Mesenchymal stem cell (in vitro differentiated cells and primary cell): ENCODE data around the gene RAB41.

ENCODE experiments used
- DNase-seq: peaks from one replicate; pipeline ENCODE4 v3.0.0-alpha.2; 2013
- H2AFZ ChIP-seq: one replicate; pipeline ENCODE4 v1.6.1; 2013; ENCODE audit warnings: low read depth, mild to moderate bottlenecking, control low read depth, inconsistent platforms, low read length, moderate library complexity
- H2AK5ac ChIP-seq: 2 replicates; pipeline ENCODE4 v1.6.1; 2013; ENCODE audit warnings: low read length, moderate library complexity, mild to moderate bottlenecking, inconsistent platforms; ENCODE audit not compliant: severe bottlenecking
- H2BK120ac ChIP-seq: one replicate; pipeline ENCODE4 v1.6.1; 2013; ENCODE audit warnings: low read depth, mild to moderate bottlenecking, inconsistent platforms, low read length, moderate library complexity
- H2BK12ac ChIP-seq, 2 experiments: one replicate each; pipeline ENCODE4 v1.6.1; 2013; ENCODE audit warnings: inconsistent platforms in 2 of 2, low read length in 2 of 2, mild to moderate bottlenecking in 2 of 2, moderate library complexity in 2 of 2, control low read depth in 1 of 2
- H2BK15ac ChIP-seq: one replicate; pipeline ENCODE4 v1.6.1; 2013; ENCODE audit warnings: mild to moderate bottlenecking, low read depth, inconsistent platforms; ENCODE audit not compliant: poor library complexity, severe bottlenecking
- H2BK5ac ChIP-seq: 2 replicates; pipeline ENCODE4 v1.6.1; 2013; ENCODE audit warnings: low read depth, mild to moderate bottlenecking, low read length, control low read depth, inconsistent platforms; ENCODE audit not compliant: poor library complexity, severe bottlenecking
- H3K14ac ChIP-seq, 2 experiments: one replicate each; pipeline ENCODE4 v1.6.1; 2013; ENCODE audit warnings: inconsistent platforms in 2 of 2, low read length in 2 of 2, control low read depth in 1 of 2, mild to moderate bottlenecking in 1 of 2, moderate library complexity in 1 of 2
- H3K18ac ChIP-seq, 2 experiments: one replicate each; pipeline ENCODE4 v1.6.1; 2013; ENCODE audit warnings: inconsistent platforms in 2 of 2, low read length in 2 of 2, control low read depth in 1 of 2, low read depth in 1 of 2, mild to moderate bottlenecking in 1 of 2
- H3K23ac ChIP-seq, 2 experiments: one replicate each; pipeline ENCODE4 v1.6.1; 2013; ENCODE audit warnings: inconsistent platforms in 2 of 2, low read length in 2 of 2, mild to moderate bottlenecking in 2 of 2, moderate library complexity in 2 of 2, control low read depth in 1 of 2
- H3K27ac ChIP-seq: 2 replicates; pipeline ENCODE4 v1.5.1; 2013; ENCODE audit warnings: mild to moderate bottlenecking, moderate library complexity, low read length, control low read depth, inconsistent platforms; ENCODE audit not compliant: poor library complexity, severe bottlenecking
- H3K27me3 ChIP-seq, 2 experiments: 2 replicates each; pipeline versions ENCODE4 v1.6.1 to v1.7.0; 2013; ENCODE audit warnings: low read length in 2 of 2, mild to moderate bottlenecking in 2 of 2, moderate library complexity in 2 of 2, control low read depth in 1 of 2, inconsistent platforms in 1 of 2; ENCODE audit not compliant: control insufficient read depth in 1 of 2, insufficient read depth in 1 of 2
- H3K36me3 ChIP-seq, 2 experiments: 2 replicates each; pipeline versions ENCODE4 v1.6.1 to v1.7.0; 2013; ENCODE audit warnings: low read length in 2 of 2, control low read depth in 1 of 2, inconsistent platforms in 1 of 2, low read depth in 1 of 2, mild to moderate bottlenecking in 1 of 2; ENCODE audit not compliant: insufficient read depth in 2 of 2, control insufficient read depth in 1 of 2
- H3K4ac ChIP-seq, 2 experiments: one replicate each; pipeline ENCODE4 v1.6.1; 2013; ENCODE audit warnings: inconsistent platforms in 2 of 2, low read length in 2 of 2, mild to moderate bottlenecking in 2 of 2, moderate library complexity in 2 of 2, control low read depth in 1 of 2, low read depth in 1 of 2
- H3K4me1 ChIP-seq: 2 replicates; pipeline ENCODE4 v1.6.1; 2013; ENCODE audit warnings: low read depth, low read length, control low read depth; ENCODE audit not compliant: control insufficient read depth, insufficient read depth
- H3K4me2 ChIP-seq: 2 replicates; pipeline ENCODE4 v1.6.1; 2013; ENCODE audit warnings: low read length, mild to moderate bottlenecking, inconsistent platforms; ENCODE audit not compliant: poor library complexity, severe bottlenecking
- H3K4me3 ChIP-seq, 2 experiments: 2 replicates each; pipeline versions ENCODE4 v1.5.1 to v1.7.0; 2013; ENCODE audit warnings: low read length in 2 of 2, mild to moderate bottlenecking in 2 of 2, control low read depth in 1 of 2, low read depth in 1 of 2; ENCODE audit not compliant: insufficient read depth in 1 of 2
- H3K79me1 ChIP-seq: replicated peaks from 2 replicates; pipeline ENCODE4 v1.6.1; 2013; ENCODE audit warnings: mild to moderate bottlenecking, control low read depth, low read length, inconsistent platforms; ENCODE audit not compliant: poor library complexity, severe bottlenecking
- H3K9ac ChIP-seq: 2 replicates; pipeline ENCODE4 v1.7.0; 2013; ENCODE audit warnings: mild to moderate bottlenecking, low read length, moderate library complexity
- H3K9me3 ChIP-seq: 2 replicates; pipeline ENCODE4 v1.7.0; 2013; ENCODE audit warnings: mild to moderate bottlenecking, low read length; ENCODE audit not compliant: control insufficient read depth
- H4K8ac ChIP-seq: one replicate; pipeline ENCODE4 v1.6.1; 2013; ENCODE audit warnings: inconsistent platforms, mild to moderate bottlenecking, low read length, moderate library complexity
- H4K91ac ChIP-seq: one replicate; pipeline ENCODE4 v1.6.1; 2013; ENCODE audit warnings: mild to moderate bottlenecking, low read length, inconsistent platforms
- WGBS: methylation state at CpG from one replicate; pipeline ENCODE4 v1.1.7; 2013; ENCODE audit warnings: mixed read lengths; 5-methylcytosine and 5-hydroxymethylcytosine counted together

Gene RAB41

DNA sequence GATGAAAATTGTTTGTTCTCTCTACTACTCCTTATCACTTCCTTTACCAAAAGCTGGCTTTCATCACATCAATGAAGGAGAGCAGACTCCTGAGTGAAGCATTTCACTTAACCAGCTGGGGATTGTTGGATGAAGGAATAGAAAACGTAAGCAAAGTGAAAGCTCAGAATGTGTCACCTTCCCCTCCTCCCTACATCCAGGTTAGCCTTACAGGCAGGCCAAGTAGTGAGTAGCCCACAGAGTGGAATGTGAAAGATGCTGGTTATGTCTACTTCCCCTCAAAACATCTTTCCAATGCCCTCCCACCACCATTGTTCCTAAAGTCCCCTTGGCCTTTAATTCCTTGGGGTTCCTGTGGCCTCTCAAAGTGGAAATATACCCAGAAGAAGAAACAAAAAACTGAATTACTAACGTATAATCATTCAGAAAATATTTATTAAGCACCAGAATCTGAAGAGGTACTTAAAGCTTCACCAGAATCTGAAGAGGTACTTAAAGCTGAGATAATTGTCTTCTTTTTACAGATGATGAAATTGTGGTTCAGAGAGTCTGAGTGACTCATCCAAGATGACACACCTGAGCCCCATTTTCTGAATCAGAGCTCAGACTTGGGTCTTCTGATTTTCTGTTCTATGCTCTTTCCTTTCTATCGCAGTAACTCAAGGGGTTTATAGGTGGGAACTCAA, 28.5 kb upstream of the RAB41 start:
- no peak overlapping the region for H4K91ac ChIP-seq
- H3K18ac ChIP-seq = no peak overlapping the region
- no peak overlapping the region for H3K9ac ChIP-seq
- H3K79me1 ChIP-seq = no peaks in the 10 kb centered on the region
- no peak overlapping the region for H2BK15ac ChIP-seq
- H3K4me1 ChIP-seq = no peaks in the 10 kb centered on the region
- no peaks in the 10 kb centered on the region for H3K36me3 ChIP-seq
- no peak overlapping the region for H3K4me2 ChIP-seq
- H2AK5ac ChIP-seq = no peak overlapping the region
- DNase-seq = peak; percentile 22
- H3K27me3 ChIP-seq = peaks cover 0 to 27% of the 10 kb centered on the region in 2 experiments
- no CpG with 5 or more reads among the region's 3 CpGs for WGBS
- no peak overlapping the region for H2AFZ ChIP-seq
- no peak overlapping the region for H3K23ac ChIP-seq
- H3K9me3 ChIP-seq = peaks cover 9% of the 10 kb centered on the region
- no peak overlapping the region for H3K14ac ChIP-seq
- H2BK12ac ChIP-seq = no peak overlapping the region
- H4K8ac ChIP-seq = no peak overlapping the region
- no peak overlapping the region for H2BK5ac ChIP-seq
- H2BK120ac ChIP-seq = no peak overlapping the region
- H3K4ac ChIP-seq = no peak overlapping the region
- no peak overlapping the region for H3K4me3 ChIP-seq
- H3K27ac ChIP-seq = no peak overlapping the region

DNA sequence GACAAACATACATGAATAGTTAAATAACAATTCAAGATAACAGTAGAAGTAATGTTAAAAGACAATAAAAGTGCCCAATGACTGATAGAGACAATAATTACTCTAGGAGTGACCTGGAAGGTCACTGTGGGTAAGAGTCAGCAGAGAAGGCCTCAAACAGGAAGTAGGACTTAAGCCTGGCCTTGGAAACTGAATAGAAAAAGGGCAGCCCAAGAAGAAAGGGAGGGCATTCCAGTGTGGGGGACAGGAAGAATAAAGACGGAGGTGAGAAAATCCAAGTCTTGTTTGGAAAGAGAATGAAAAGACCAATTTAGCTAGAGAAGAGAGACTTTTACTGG, 27.9 kb upstream of the RAB41 start:
- no peak overlapping the region for H2AK5ac ChIP-seq
- H2BK120ac ChIP-seq = no peak overlapping the region
- H4K91ac ChIP-seq = no peak overlapping the region
- no peak overlapping the region for H3K4me3 ChIP-seq
- H4K8ac ChIP-seq = no peak overlapping the region
- no peak overlapping the region for H3K18ac ChIP-seq
- H3K27ac ChIP-seq = no peak overlapping the region
- no peak overlapping the region for H2BK15ac ChIP-seq
- no peak overlapping the region for H3K9ac ChIP-seq
- DNase-seq = no peak
- no peaks in the 10 kb centered on the region for H3K36me3 ChIP-seq
- H2BK5ac ChIP-seq = no peak overlapping the region
- no peak overlapping the region for H2BK12ac ChIP-seq
- H3K79me1 ChIP-seq = no peaks in the 10 kb centered on the region
- H3K4me1 ChIP-seq = no peaks in the 10 kb centered on the region
- H3K23ac ChIP-seq = no peak overlapping the region
- H3K9me3 ChIP-seq = peaks cover 9% of the 10 kb centered on the region
- no peak overlapping the region for H3K4ac ChIP-seq
- H3K14ac ChIP-seq = no peak overlapping the region
- peaks cover 0 to 26% of the 10 kb centered on the region in 2 experiments for H3K27me3 ChIP-seq
- no peak overlapping the region for H3K4me2 ChIP-seq
- WGBS = 23% methylated on average over 1 of the region's 1 CpG
- H2AFZ ChIP-seq = no peak overlapping the region

DNA sequence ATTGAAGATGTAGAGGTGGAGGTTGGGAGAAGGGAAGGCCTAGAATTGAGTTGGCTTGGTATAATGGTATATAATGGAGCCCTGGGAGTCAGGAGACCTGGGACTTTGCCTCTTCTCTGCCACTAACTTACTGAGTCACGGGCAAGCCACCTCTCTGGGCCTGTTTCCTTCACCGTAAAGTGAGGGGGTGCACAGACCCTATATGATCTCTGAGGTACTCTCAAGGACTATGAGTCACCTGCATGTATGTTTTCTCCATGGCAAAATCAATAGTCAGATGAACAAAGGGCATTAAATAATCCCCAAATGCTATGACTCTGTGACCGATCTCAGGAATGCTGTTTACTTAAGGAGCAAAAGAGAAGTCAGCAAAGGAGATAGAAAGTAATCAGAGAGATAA, 27.1 kb upstream of the RAB41 start:
- 90% methylated on average over 2 of the region's 3 CpGs for WGBS
- no peak overlapping the region for H3K14ac ChIP-seq

DNA sequence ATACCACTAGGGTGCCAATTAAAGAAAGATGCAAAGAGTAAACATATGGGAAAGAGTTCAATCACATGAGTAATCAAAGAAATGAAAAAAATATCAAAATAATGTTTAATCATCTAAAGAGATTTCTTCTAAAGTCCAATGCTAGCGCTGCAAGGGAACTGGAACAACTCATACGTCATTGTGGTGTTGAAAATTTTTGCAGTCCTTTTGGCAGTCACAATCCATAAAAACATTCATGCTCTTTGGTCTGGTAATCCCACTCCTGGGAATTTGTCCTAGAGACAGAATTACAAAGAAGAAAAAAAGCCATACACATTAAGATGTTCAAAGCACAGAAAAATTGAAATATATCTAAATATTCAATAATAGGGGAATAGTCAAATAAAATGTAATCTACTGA, 26.5 kb upstream of the RAB41 start:
- H3K9ac ChIP-seq = no peak overlapping the region
- no peak overlapping the region for H2BK15ac ChIP-seq
- no peak overlapping the region for H3K23ac ChIP-seq
- H3K18ac ChIP-seq = no peak overlapping the region
- no peak overlapping the region for H3K14ac ChIP-seq
- 95% methylated on average over 2 of the region's 2 CpGs for WGBS
- peaks cover 9% of the 10 kb centered on the region for H3K9me3 ChIP-seq
- no peaks in the 10 kb centered on the region for H3K4me1 ChIP-seq
- no peak overlapping the region for H4K8ac ChIP-seq
- no peak overlapping the region for H4K91ac ChIP-seq
- H3K36me3 ChIP-seq = no peaks in the 10 kb centered on the region
- H3K4ac ChIP-seq = no peak overlapping the region
- H2BK5ac ChIP-seq = no peak overlapping the region
- H3K79me1 ChIP-seq = no peaks in the 10 kb centered on the region
- no peak overlapping the region for H3K27ac ChIP-seq
- H2AK5ac ChIP-seq = no peak overlapping the region
- H3K4me2 ChIP-seq = no peak overlapping the region
- peaks cover 0 to 27% of the 10 kb centered on the region in 2 experiments for H3K27me3 ChIP-seq
- no peak overlapping the region for H2BK120ac ChIP-seq
- no peak overlapping the region for H2AFZ ChIP-seq
- H3K4me3 ChIP-seq = no peak overlapping the region
- DNase-seq = no peak
- no peak overlapping the region for H2BK12ac ChIP-seq

More for the DNA sequence above, 27.1 kb upstream of the RAB41 start:
- Histone ChIP-seq H3K4me2 (no peak overlapping the region), H2BK5ac (no peak overlapping the region), H2BK12ac (no peak overlapping the region), H3K4ac (no peak overlapping the region), H3K4me3 (no peak overlapping the region), H2AK5ac (no peak overlapping the region), H3K4me1 (no peaks in the 10 kb centered on the region), H3K27me3 (peaks cover 0 to 26% of the 10 kb centered on the region in 2 experiments), H4K91ac (no peak overlapping the region), H3K36me3 (no peaks in the 10 kb centered on the region), H3K23ac (no peak overlapping the region), H3K79me1 (no peaks in the 10 kb centered on the region), H3K9me3 (peaks cover 9% of the 10 kb centered on the region), H2AFZ (no peak overlapping the region), H3K18ac (no peak overlapping the region), H3K27ac (no peak overlapping the region), H2BK15ac (no peak overlapping the region), H2BK120ac (no peak overlapping the region), H3K9ac (no peak overlapping the region), H4K8ac (no peak overlapping the region)
- no peak for DNase-seq
